HEK293 (cell line): ENCODE data around the gene B4GALT6.

Source experiments
- REST ChIP-seq: fragments of 450-650 bp; formaldehyde crosslinking; IDR thresholded peaks from 2 replicates; pipeline ENCODE4 v1.5.1; 2016; ENCODE audit warnings: missing biosample characterization, missing genetic modification characterization
- ZNF274 ChIP-seq, 2 experiments: fragments of 200-500 bp in 1 of 2; fragments of 450-650 bp in 1 of 2; sonication (Bioruptor generic) in 1 of 2; formaldehyde crosslinking in 1 of 2; IDR thresholded peaks; 2 replicates each; pipeline versions ENCODE4 v1.5.1 to v1.6.1; 2014 to 2016; ENCODE audit warnings: borderline replicate concordance in 1 of 2, inconsistent platforms in 1 of 2, low read length in 1 of 2, missing biosample characterization in 1 of 2, missing genetic modification characterization in 1 of 2
- ZNF324 ChIP-seq: fragments of 450-650 bp; formaldehyde crosslinking; IDR thresholded peaks from 2 replicates; pipeline ENCODE4 v1.5.1; 2016; ENCODE audit warnings: missing biosample characterization, missing genetic modification characterization
- ZNF341 ChIP-seq: fragments of 450-650 bp; formaldehyde crosslinking; IDR thresholded peaks from 2 replicates; pipeline ENCODE4; 2016; ENCODE audit warnings: low read depth, missing biosample characterization, missing genetic modification characterization
- ZNF558 ChIP-seq: fragments of 450-650 bp; formaldehyde crosslinking; IDR thresholded peaks from 2 replicates; pipeline ENCODE4 v1.5.1; 2016; ENCODE audit warnings: missing biosample characterization, missing genetic modification characterization
- ZNF660 ChIP-seq: fragments of 450-650 bp; IDR thresholded peaks from 2 replicates; pipeline ENCODE4 v1.5.1; 2018; ENCODE audit warnings: missing biosample characterization, mild to moderate bottlenecking, missing genetic modification characterization
- ZNF707 ChIP-seq: fragments of 450-650 bp; formaldehyde crosslinking; IDR thresholded peaks from 2 replicates; pipeline ENCODE4 v1.5.1; 2016; ENCODE audit warnings: missing biosample characterization, missing genetic modification characterization
- TF ChIP-seq, protein P1 (sequence below): fragments of 450-650 bp; formaldehyde crosslinking; IDR thresholded peaks from 2 replicates; pipeline ENCODE4 v1.5.1; 2016; ENCODE audit warnings: missing biosample characterization, missing genetic modification characterization
- TF ChIP-seq, protein P2 (sequence below): fragments of 450-650 bp; formaldehyde crosslinking; IDR thresholded peaks from 2 replicates; pipeline ENCODE4 v1.5.1; 2016; ENCODE audit warnings: missing biosample characterization, missing genetic modification characterization
- TF ChIP-seq, protein P3 (sequence below): fragments of 450-650 bp; formaldehyde crosslinking; IDR thresholded peaks from 2 replicates; pipeline ENCODE4 v1.5.1; 2016; ENCODE audit warnings: missing biosample characterization, missing genetic modification characterization

DNA sequence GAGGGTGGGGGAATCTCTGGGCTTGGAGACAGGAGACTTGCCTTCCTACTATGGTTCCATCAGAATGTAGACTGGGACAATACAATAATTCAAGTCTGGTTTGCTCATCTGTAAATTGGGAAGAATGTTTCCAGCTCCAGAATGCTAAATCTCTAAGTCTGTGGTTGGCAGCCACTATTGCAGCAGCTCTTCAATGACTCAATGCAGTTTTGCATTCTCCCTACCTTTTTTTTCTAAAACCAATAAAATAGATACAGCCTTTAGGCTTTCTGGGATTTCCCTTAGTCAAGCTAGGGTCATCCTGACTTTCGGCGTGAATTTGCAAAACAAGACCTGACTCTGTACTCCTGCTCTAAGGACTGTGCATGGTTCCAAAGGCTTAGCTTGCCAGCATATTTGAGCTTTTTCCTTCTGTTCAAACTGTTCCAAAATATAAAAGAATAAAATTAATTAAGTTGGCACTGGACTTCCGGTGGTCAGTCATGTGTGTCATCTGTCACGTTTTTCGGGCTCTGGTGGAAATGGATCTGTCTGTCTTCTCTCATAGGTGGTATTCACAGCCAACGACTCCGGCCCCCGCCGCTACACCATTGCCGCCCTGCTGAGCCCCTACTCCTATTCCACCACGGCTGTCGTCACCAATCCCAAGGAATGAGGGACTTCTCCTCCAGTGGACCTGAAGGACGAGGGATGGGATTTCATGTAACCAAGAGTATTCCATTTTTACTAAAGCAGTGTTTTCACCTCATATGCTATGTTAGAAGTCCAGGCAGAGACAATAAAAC, 86.2 kb downstream of the B4GALT6 start:
- TF ChIP-seq, protein P1, sequence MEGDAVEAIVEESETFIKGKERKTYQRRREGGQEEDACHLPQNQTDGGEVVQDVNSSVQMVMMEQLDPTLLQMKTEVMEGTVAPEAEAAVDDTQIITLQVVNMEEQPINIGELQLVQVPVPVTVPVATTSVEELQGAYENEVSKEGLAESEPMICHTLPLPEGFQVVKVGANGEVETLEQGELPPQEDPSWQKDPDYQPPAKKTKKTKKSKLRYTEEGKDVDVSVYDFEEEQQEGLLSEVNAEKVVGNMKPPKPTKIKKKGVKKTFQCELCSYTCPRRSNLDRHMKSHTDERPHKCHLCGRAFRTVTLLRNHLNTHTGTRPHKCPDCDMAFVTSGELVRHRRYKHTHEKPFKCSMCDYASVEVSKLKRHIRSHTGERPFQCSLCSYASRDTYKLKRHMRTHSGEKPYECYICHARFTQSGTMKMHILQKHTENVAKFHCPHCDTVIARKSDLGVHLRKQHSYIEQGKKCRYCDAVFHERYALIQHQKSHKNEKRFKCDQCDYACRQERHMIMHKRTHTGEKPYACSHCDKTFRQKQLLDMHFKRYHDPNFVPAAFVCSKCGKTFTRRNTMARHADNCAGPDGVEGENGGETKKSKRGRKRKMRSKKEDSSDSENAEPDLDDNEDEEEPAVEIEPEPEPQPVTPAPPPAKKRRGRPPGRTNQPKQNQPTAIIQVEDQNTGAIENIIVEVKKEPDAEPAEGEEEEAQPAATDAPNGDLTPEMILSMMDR (tag by site-specific recombination) = no peak
- no peak for TF ChIP-seq ZNF660
- no peak for TF ChIP-seq ZNF558 (tag by site-specific recombination)
- no peak for TF ChIP-seq ZNF324 (tag by site-specific recombination)
- TF ChIP-seq, protein P2, sequence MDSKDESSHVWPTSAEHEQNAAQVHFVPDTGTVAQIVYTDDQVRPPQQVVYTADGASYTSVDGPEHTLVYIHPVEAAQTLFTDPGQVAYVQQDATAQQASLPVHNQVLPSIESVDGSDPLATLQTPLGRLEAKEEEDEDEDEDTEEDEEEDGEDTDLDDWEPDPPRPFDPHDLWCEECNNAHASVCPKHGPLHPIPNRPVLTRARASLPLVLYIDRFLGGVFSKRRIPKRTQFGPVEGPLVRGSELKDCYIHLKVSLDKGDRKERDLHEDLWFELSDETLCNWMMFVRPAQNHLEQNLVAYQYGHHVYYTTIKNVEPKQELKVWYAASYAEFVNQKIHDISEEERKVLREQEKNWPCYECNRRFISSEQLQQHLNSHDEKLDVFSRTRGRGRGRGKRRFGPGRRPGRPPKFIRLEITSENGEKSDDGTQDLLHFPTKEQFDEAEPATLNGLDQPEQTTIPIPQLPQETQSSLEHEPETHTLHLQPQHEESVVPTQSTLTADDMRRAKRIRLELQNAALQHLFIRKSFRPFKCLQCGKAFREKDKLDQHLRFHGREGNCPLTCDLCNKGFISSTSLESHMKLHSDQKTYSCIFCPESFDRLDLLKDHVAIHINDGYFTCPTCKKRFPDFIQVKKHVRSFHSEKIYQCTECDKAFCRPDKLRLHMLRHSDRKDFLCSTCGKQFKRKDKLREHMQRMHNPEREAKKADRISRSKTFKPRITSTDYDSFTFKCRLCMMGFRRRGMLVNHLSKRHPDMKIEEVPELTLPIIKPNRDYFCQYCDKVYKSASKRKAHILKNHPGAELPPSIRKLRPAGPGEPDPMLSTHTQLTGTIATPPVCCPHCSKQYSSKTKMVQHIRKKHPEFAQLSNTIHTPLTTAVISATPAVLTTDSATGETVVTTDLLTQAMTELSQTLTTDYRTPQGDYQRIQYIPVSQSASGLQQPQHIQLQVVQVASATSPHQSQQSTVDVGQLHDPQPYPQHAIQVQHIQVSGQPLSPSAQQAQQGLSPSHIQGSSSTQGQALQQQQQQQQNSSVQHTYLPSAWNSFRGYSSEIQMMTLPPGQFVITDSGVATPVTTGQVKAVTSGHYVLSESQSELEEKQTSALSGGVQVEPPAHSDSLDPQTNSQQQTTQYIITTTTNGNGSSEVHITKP = no peak
- TF ChIP-seq REST = no peak
- TF ChIP-seq ZNF274 (IDR thresholded peaks at IDR 0.05; ENCODE audit: low read length) = no peak
- TF ChIP-seq ZNF274 (tag by site-specific recombination; IDR thresholded peaks at IDR 0.05; ENCODE audit: borderline replicate concordance) = no peak
- no peak for TF ChIP-seq ZNF341
- TF ChIP-seq, protein P3, sequence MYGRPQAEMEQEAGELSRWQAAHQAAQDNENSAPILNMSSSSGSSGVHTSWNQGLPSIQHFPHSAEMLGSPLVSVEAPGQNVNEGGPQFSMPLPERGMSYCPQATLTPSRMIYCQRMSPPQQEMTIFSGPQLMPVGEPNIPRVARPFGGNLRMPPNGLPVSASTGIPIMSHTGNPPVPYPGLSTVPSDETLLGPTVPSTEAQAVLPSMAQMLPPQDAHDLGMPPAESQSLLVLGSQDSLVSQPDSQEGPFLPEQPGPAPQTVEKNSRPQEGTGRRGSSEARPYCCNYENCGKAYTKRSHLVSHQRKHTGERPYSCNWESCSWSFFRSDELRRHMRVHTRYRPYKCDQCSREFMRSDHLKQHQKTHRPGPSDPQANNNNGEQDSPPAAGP (tag by site-specific recombination) = no peak
- no peak for TF ChIP-seq ZNF707 (tag by site-specific recombination)
